Measurements from ENCODE around the gene CYB5RL.

GRCh38 chr1:54212872-54213271 lies 13.0 kb upstream of the CYB5RL start:
- TF ChIP-seq, protein P1, sequence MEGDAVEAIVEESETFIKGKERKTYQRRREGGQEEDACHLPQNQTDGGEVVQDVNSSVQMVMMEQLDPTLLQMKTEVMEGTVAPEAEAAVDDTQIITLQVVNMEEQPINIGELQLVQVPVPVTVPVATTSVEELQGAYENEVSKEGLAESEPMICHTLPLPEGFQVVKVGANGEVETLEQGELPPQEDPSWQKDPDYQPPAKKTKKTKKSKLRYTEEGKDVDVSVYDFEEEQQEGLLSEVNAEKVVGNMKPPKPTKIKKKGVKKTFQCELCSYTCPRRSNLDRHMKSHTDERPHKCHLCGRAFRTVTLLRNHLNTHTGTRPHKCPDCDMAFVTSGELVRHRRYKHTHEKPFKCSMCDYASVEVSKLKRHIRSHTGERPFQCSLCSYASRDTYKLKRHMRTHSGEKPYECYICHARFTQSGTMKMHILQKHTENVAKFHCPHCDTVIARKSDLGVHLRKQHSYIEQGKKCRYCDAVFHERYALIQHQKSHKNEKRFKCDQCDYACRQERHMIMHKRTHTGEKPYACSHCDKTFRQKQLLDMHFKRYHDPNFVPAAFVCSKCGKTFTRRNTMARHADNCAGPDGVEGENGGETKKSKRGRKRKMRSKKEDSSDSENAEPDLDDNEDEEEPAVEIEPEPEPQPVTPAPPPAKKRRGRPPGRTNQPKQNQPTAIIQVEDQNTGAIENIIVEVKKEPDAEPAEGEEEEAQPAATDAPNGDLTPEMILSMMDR (IDR thresholded peaks at IDR 0.05; ENCODE audit: insufficient read depth, low read length, poor library complexity, severe bottlenecking) = no peak
- no peak for TF ChIP-seq EZH2phosphoT487 (conservative IDR thresholded peaks at IDR 0.05; ENCODE audit: low read length)

All from SU-DHL-6 (cell line).